ENCODE data around the gene PXN. TPM values are rescaled to one million over a fixed set of nuclear protein-coding genes. Genes with fewer than 3 reads are reported as not detected.

The PXN gene
- total and polyA plus RNA-seq, 2 of the 13 experiments (the other 11 are each of a cell fraction or from before 2014, with no cell fraction given), result 13.6 to 14.2 TPM

GRCh38 chr12:120228291-120229070 is 37.0 kb downstream of the PXN start (continued):
- 0 out of 2 replicates have a peak, but pooled peaks have one; percentile 42 for TF ChIP-seq ZBTB2 (CRISPR knock-in tag; IDR thresholded peaks at IDR 0.05; ENCODE audit: low read depth)
- no peak for TF ChIP-seq NAIF1 (CRISPR knock-in tag; IDR thresholded peaks at IDR 0.05; ENCODE audit: borderline replicate concordance)
- peak; percentile 68; the same call in 1 of the 2 replicates for TF ChIP-seq KAT8 (CRISPR knock-in tag; IDR thresholded peaks at IDR 0.05)
- TF ChIP-seq ZNF281 (CRISPR knock-in tag; IDR thresholded peaks at IDR 0.05; ENCODE audit: borderline replicate concordance), result peak; percentile 39; the same call in 1 of the 2 replicates
- no peak; the same call in 1 of the 2 replicates for TF ChIP-seq ZBTB4 (CRISPR knock-in tag; IDR thresholded peaks at IDR 0.05; ENCODE audit: borderline replicate concordance)
- no peak for TF ChIP-seq ZNF280B (CRISPR knock-in tag; IDR thresholded peaks at IDR 0.05; ENCODE audit: borderline replicate concordance)
- peak; percentile 78 for TF ChIP-seq UBTF (CRISPR knock-in tag; IDR thresholded peaks at IDR 0.05)
- TF ChIP-seq TFDP2 (CRISPR knock-in tag; IDR thresholded peaks at IDR 0.05), result peak; percentile 50
- peak; percentile 54 for TF ChIP-seq YY1 (IDR thresholded peaks at IDR 0.05; ENCODE audit: insufficient read depth, insufficient replicate concordance, low read depth, low read length)
- no peak for TF ChIP-seq GFI1 (CRISPR knock-in tag; IDR thresholded peaks at IDR 0.05; ENCODE audit: borderline replicate concordance)
- peak; percentile 93 for TF ChIP-seq NCOR1 (IDR thresholded peaks at IDR 0.05; ENCODE audit: borderline replicate concordance, low read length)
- TF ChIP-seq ZNF577 (CRISPR knock-in tag; IDR thresholded peaks at IDR 0.05; ENCODE audit: borderline replicate concordance, low read depth), result no peak

All from HepG2 (cell line).